UCSD-AML1 (cell line): ENCODE data around the gene XYLT2.

Source experiments
- DNase-seq: peaks from one replicate; lab custom pipeline; 2025; ENCODE audit not compliant: unreplicated experiment; lab: John Stamatoyannopoulos, UW

The XYLT2 gene

DNA sequence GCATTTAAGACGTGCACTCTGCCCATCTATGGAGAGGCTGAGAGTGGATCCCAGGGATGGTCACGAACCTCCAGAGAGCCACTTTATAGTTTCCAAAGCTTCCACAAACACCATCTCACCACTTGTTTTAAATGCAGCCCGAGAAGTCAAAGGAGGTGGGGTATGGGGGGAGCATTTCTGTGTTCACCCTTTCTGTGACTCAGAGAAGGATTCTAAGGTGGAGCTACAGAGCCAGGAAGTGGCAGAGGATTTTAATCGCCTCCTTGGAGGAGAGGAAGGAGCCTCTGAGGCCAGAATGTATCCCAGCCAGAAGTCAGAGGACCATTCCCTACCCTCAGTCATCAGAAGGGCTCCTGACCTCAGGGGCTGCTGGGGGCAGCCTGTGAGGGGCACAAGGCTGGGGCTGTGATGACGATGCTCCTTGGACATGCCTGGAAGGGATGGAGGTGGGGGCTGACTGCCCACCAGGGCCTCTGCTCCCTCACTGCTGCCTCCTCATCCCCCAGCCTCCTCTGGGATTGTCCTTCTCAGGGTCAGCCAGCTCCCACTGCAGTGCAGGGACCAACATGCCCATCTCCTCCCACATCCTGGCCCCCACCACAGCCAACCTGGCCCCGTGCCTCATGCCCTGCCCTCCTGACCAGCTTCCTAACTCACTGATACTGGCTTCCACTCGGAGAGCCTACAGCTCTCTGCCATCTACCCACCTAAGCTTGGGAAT, 2.8 kb downstream of the XYLT2 start:
- DNase-seq: no peak

DNA sequence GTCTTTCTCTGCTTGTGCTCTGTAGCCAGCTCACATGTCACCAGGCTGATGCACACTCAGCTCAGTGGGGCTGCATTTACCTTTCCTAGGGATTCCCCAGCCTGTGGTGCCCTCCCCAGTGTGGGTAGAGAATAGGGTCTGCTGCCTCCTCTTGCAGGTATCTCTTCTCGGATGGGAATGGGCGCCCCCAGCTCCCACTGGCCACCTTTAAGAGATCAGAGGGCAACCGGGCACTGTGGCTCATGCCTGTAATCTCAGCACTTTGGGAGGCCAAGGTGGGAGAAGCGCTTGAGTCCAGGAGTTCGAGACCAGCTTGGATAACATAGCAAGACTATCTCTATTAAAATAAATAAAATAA, 3.3 kb downstream of the XYLT2 start:
- no peak for DNase-seq

DNA sequence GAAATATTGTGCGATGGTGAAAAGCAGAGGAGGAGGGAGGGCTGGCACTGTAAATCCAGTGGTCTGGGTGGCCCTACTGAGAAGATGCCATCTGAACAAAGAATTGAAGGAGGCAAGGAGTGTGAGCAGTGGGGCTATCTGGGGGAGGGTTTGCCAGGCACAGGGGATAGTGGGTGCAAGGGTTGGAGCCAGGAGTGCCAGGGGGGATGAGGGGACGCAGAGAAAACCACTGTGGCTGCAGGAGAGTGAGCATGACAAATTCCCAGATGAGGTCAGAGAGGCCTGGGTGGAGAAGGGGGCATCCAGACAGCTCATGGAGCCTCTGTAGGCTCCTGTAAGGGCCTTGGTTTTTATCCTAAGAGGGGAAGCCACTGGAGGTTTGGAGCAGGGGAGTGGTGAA, 4.8 kb downstream of the XYLT2 start:
- no peak for DNase-seq

DNA sequence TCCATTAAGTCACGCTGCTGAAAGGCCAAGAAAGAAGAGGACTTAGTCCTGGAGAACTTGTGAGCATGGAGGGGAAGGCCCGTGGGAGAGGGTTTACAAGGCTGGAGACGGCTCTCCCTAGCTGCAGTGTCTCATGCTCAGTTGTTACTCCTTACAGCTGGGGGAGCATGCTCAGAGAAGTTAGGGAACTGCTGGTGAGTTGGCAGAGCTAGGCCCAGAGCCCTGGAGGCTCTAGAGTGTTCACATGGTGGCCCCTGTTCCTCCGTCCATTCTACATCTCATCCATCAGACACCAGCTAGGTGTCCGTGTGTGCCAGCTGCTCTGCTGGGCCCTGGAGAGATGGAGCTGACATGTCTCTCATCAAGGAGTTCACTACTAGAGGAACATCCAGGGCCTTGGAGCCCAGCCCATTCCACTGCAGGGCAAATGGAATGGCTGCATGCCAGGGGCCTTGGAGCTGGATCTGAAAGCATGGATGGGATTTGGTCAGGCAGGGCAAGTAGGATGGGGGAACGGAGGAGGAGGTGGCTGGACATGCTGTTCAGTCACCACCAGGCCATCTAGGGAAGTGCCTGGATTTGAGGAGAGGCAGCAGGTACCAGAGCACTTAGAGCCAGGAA, 6.3 kb downstream of the XYLT2 start:
- DNase-seq: no peak

DNA sequence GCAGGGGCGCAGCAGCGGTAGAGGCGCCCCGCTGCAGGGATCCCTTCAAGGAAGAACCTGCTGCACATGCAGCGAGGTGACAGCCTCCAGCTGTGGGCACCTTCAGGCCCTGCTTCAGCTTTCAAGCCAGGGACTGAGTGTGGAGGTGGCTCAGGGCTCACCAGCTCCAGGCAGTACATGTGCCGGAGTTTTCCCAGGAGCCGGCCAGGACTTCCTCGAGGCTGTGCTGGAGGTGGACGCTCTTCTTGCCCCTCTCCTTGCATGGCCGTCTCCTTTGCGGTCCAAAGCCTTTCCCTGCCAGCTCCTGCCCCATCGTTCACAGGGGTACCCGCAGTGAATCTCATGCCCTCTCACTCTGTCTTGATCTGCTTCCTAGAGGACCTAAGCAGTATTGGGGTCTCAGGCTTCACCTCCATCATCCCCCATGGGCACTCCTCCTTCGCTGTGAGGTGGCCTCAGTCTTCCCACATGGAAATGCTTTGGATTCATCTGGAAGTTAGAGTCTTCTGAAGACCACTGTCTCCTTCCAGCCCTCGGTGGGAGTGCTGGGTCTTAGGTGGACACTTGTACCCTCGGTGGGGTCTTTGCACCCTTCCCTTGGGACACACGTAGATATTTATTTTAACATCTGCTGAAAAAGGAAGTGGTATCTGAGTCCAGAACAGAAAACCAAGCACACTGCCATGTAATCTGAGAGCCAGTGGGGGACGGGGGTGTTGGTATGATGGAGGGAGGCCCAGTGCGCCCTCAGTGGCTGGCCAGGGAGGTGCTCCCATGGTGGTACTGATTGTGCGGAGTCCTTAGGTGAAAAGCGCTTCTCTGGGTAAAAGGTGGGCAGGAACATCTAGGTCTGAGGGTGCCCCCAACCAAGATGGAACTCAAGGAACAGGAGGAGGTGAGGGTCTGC, 7.0 kb downstream of the XYLT2 start:
- DNase-seq: no peak

DNA sequence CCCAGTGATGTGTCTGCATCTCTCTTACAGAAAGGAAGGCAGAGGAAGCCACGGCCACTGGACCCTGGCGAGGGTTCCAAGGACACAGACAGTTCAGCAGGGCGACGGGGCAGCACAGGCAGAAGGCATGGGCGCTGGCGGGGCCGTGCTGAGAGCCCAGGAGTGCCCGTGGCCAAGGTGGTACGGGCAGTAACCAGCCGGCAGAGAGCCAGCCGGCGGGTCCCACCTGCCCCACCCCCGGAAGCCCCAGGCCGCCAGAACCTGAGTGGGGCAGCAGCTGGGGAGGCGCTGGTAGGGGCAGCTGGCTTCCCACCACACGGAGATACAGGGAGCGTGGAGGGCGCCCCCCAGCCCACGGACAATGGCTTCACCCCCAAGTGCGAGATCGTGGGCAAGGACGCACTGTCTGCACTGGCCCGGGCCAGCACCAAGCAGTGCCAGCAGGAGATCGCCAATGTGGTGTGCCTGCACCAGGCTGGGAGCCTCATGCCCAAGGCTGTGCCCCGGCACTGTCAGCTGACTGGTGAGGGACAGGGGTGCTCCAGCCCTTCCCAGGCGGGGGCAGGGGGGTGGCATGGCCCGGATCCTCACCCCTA, 7.8 kb downstream of the XYLT2 start:
- DNase-seq: no peak

DNA sequence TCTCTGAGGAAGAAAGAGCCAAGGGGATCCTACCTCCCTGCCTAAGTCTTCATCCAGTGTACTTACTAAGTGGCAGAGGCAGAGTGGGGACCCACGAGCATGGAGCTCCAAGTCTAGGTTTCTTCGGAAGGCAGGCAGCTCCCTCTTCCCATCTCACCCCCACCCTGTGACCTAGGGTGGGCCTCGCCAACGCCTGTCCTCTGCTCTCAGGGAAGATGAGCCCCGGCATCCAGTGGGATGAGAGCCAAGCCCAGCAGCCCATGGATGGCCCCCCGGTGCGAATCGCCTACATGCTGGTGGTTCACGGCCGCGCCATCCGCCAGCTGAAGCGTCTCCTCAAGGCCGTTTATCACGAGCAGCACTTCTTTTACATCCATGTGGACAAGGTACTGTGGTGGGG, 8.3 kb downstream of the XYLT2 start:
- DNase-seq: no peak

DNA sequence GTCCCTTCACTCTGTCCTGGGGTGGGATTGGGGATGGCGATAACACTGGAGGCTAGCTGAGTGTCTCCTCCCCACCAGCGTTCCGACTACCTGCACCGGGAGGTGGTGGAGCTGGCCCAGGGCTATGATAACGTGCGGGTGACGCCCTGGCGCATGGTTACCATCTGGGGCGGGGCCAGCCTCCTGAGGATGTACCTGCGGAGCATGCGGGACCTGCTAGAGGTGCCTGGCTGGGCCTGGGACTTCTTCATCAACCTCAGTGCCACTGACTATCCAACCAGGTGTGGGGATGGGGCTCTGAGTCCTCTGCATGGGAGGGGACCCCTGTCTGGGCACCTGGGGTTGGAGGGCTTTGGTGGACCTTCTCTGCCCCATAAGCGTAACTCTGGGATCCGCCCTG, 8.8 kb downstream of the XYLT2 start:
- no peak for DNase-seq

DNA sequence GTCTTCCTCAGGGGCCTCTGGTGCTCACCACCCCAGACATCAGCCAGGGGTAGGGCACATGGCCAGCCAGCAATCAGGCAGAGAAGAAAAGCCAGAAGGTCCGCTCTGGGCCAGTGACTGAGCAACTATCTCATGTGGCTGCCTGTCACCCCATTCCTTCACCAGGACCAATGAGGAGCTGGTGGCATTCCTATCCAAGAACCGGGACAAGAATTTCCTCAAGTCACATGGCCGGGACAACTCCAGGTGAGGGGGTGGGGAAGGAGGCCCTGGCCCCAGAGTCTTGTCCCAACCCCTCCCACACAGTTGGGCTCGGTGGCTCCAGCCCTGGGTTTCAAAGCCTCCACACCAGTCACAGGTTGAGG, 9.4 kb downstream of the XYLT2 start:
- no peak for DNase-seq

DNA sequence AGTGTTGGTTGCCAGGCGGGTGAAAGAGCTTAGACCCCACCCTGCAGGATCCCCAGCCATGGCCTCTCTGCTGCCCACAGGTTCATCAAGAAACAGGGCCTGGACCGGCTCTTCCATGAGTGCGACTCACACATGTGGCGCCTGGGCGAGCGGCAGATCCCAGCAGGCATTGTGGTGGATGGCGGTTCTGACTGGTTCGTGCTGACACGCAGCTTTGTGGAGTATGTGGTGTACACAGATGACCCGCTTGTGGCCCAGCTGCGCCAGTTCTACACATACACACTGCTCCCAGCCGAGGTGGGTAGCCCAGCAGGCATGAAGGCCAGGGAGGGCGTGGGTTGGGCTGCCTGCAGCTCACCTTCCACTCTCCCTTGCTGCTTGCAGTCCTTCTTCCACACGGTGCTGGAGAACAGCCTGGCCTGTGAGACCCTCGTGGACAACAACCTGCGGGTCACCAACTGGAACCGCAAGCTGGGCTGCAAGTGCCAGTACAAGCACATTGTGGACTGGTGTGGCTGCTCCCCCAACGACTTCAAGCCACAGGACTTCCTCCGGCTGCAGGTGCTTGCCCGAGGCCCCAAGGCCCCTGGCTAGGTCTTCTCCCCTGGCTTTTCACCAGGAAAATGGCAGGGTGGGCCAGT, 9.9 kb downstream of the XYLT2 start:
- no peak for DNase-seq

DNA sequence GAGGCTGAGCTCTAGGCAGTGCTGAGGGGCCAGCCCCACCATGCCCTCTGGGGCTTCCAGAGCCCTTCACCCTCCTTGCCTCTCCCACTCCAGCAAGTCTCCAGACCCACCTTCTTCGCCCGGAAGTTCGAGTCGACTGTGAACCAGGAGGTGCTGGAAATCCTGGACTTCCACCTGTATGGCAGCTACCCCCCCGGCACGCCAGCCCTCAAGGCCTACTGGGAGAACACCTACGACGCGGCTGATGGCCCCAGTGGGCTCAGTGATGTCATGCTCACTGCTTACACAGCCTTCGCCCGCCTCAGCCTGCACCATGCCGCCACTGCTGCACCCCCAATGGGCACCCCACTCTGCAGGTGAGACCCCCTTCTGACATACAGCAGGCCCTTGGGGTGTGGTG, 10.5 kb downstream of the XYLT2 start:
- no peak for DNase-seq

DNA sequence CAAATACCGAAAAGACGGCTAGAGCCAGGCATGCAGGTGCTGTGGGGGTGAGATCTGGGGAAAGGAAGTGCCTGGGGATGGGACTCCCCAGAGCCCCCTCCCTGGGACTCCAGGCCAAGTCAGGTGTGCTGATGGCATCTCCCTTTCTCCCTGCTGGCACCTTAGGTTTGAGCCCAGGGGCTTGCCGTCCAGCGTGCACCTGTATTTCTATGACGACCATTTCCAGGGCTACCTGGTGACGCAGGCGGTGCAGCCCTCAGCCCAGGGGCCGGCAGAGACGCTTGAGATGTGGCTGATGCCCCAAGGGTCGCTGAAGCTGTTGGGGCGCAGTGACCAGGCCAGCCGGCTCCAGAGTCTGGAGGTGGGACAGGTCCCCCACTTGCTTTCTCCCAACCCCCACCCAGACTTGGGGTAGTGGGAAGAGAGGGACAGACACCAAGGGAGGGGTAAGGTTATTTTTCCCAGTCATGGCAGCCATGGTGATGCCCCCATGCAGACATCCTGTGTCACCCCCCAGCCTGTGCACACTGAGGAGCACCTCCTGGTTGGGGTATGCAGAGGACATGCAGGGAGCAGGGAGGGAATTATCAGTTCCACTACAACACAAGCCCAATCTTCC, 11.1 kb downstream of the XYLT2 start:
- no peak for DNase-seq

DNA sequence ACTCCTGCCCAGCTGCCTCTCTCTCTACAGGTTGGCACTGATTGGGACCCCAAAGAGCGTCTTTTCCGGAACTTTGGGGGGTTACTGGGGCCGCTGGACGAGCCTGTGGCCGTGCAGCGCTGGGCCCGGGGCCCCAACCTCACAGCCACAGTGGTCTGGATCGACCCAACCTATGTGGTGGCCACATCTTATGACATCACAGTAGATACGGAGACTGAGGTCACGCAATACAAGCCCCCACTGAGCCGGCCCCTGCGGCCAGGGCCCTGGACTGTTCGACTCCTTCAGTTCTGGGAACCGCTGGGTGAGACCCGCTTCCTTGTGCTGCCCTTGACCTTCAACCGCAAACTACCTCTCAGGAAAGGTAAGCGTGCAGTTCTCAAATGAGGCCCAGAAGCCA, 12.3 kb downstream of the XYLT2 start:
- DNase-seq: no peak

DNA sequence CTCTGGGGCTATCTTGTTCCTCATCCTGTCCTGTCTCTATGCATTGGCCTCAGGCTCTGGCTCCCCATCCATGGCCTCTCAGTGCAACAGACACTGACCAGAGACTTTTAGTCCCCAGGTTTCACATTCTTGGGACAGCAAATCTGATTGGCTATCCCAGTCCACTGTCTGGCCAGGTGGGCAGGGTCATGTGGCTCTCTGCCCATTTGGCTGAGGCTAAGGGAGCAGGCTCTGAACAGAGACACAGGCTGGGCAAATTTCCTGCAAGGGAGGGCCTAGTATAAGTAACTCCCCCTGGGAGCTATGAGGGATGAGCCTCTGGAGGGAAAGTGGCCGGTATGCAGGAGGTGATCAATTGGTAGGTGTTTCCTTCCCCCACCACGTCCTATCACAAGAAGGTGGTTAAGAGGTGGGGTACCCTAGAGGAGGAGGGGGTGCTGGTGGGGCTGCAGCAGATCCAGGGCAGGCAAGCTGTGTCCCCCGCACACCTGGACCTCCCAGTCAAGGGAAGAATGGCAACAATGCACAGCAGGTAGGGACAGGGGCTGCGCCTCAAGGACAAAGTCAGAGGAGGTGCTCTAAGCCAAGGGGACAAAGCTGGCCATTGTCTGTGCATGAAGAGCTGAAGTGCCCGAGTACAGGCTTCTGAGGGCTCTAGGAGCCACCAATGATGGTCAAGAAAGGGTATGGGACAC, 13.2 kb downstream of the XYLT2 start:
- no peak for DNase-seq

DNA sequence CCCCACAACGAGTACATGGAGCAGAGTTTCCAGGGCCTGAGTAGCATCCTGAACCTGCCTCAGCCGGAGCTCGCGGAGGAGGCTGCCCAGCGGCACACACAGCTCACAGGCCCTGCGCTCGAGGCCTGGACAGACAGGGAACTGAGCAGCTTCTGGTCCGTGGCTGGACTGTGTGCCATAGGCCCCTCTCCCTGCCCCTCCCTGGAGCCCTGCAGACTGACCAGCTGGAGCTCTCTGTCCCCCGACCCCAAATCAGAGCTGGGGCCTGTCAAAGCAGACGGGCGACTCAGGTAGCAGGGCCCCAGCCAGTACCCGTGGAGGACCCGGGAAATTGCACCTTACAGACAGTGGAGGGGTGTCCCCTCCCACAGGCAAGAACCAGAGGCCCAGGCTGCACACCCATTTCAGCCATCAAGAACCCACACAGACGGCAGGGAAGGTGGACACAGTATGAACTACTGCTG, 14.1 kb downstream of the XYLT2 start:
- DNase-seq: no peak

DNA sequence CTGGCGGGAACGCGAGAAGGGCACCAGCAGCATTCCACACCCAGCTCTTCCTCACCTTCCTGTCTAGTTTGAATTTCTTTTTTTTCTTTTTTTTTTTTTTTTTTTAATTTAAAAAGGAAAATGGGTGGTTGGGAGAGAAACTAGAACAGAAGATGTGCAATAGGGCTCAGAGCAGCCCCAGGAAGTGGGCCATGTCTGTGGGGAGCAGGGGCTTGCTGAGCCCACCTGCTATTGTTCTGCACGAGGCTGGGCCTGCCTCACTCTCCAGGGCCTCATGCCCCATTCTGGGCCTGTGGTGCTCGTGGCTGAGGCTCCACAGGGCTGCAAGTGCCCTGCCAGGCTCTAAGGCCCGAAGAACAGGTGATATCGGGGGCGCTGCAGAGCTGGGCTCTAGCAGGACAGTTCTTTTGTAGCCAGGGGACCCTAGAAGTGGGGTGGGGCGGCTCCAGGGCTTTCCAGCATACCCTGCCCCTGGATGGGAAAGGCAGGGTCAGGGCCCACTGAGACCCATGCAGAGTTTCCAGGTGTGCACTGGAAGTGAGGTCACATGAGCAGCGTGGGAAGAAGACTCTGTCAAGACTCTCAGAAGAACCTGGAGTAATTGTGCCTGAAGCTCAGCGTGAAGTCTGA, 14.7 kb downstream of the XYLT2 start:
- DNase-seq: no peak

DNA sequence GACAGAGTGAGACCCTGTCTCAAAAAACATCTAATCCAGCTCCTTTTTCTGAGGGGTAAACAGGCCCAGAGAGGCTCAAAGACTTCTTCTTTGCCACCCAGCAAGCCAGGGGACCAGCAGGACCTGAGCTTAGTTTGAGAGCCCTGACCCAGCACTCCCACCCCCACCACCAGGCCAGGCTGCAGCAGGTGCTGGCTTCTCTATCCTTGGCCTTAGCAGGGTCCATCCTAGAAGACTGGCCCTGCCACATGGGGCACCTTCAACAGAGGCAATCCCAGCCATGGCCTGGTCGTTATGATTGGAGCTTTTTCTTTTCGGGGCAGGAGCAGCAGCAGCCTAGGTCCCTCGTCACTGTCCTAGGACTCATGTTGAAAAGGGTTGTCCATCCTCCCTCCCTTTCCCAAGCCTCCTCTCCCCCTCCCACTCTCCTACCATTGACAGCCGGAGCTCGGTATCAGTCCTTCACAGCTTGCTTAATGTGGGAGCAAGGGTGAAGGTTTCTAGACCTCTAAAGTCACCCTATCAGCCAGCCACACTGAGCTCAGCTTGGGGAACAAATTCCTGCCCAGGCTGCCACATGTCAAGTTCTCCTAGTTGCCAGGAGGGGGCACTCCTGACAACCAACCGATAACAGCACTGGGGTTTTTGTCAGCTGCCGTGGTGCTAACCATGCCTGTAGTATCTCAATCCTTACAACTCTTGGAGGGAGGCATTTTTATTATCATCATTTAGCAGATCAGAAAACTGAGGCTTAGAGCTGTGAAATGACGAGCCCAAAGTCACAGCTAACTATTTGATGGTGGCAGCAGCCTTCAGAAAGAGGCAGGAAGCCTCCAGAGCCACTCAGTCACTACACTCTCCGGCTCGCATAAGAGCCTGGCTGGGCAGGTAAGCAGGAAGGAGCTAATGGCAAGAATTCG, 15.9 kb downstream of the XYLT2 start:
- peak; percentile 62 for DNase-seq

DNA sequence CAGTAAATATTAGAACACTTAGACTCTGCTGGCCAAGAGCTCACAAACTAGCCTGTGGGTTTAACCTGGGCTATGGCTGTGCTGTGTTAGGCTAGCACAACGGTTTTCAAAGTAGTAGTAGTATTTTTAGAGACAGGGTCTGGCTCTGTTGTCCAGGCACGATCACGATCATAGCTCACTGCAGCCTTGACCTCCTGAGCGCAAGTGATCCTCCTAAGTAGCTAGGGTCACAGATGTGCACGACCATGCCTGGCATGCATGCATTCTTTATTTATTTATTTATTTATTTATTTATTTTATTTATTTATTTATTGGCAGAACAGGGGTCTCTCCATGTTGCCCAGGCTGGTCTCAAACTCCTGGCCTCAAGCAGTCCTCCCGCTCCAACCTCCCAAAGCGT, 16.7 kb downstream of the XYLT2 start:
- DNase-seq: no peak
